Keratinocyte (primary cell): ENCODE measurements around the gene SNTG2. TPM values are rescaled to one million over a fixed set of nuclear protein-coding genes. Genes with fewer than 3 reads are reported as not detected.

Source experiments
- DNase-seq: peaks from one replicate; pipeline ENCODE4 v3.0.0-alpha.2; 2011; ENCODE audit warnings: low read depth, missing footprints, low spot score
- FAIRE-seq: peaks from 2 replicates; lab custom pipeline; 2011; peaks lifted over from hg19 to GRCh38; lab: Jason Lieb, UNC
- H2AFZ ChIP-seq: 2 replicates; pipeline ENCODE4 v1.6.0; 2012; ENCODE audit warnings: low read length, control low read depth, inconsistent platforms; ENCODE audit not compliant: control insufficient read depth
- H3K27ac ChIP-seq: 2 replicates; pipeline ENCODE4 v1.5.1; 2011; ENCODE audit warnings: low read length; ENCODE audit not compliant: control insufficient read depth, insufficient read depth
- H3K27me3 ChIP-seq: 3 replicates; pipeline ENCODE4 v1.6.0; 2011; ENCODE audit warnings: low read length; ENCODE audit not compliant: control insufficient read depth, insufficient read depth; ENCODE audit errors: extremely low read depth
- H3K36me3 ChIP-seq, 2 experiments: 2 replicates in 1 of 2; 3 replicates in 1 of 2; pipeline ENCODE4 v1.5.1; 2011; ENCODE audit warnings: low read length in 2 of 2, mild to moderate bottlenecking in 1 of 2; ENCODE audit not compliant: control insufficient read depth in 2 of 2, insufficient read depth in 2 of 2; ENCODE audit errors: extremely low read depth in 1 of 2
- H3K4me1 ChIP-seq: 3 replicates; pipeline ENCODE4 v1.5.1; 2011; ENCODE audit warnings: low read length; ENCODE audit not compliant: control insufficient read depth, insufficient read depth; ENCODE audit errors: extremely low read depth
- H3K4me2 ChIP-seq: 3 replicates; pipeline ENCODE4 v1.6.0; 2011; ENCODE audit warnings: low read depth, low read length; ENCODE audit not compliant: control insufficient read depth, insufficient read depth; ENCODE audit errors: extremely low read depth
- H3K4me3 ChIP-seq, 3 experiments: fragments of 200-600 bp in 1 of 3; sonication (generic) in 1 of 3; 2 replicates in 2 of 3; 3 replicates in 1 of 3; pipeline ENCODE4 v1.5.1; 2011 to 2016; ENCODE audit warnings: low read length in 3 of 3, mild to moderate bottlenecking in 3 of 3, control low read depth in 2 of 3, inconsistent platforms in 1 of 3, low read depth in 1 of 3, mixed read lengths in 1 of 3, mixed run types in 1 of 3, moderate library complexity in 1 of 3; ENCODE audit not compliant: control insufficient read depth in 2 of 3, insufficient read depth in 2 of 3; ENCODE audit errors: extremely low read depth in 1 of 3
- H3K79me2 ChIP-seq: 2 replicates; pipeline ENCODE4 v1.6.0; 2012; ENCODE audit warnings: low read length; ENCODE audit not compliant: control insufficient read depth, insufficient read depth
- H3K9ac ChIP-seq: 3 replicates; pipeline ENCODE4 v1.6.0; 2011; ENCODE audit warnings: low read length; ENCODE audit not compliant: control insufficient read depth, insufficient read depth; ENCODE audit errors: extremely low read depth
- H3K9me1 ChIP-seq: 3 replicates; pipeline ENCODE4 v1.6.0; 2011; ENCODE audit warnings: low read length; ENCODE audit not compliant: control insufficient read depth, insufficient read depth; ENCODE audit errors: extremely low read depth
- H3K9me3 ChIP-seq: 2 replicates; pipeline ENCODE4 v1.5.1; 2012; ENCODE audit warnings: low read depth, low read length; ENCODE audit not compliant: control insufficient read depth
- H4K20me1 ChIP-seq: 3 replicates; pipeline ENCODE4 v1.6.0; 2011; ENCODE audit warnings: low read length; ENCODE audit not compliant: control insufficient read depth, insufficient read depth; ENCODE audit errors: extremely low read depth
- EZH2 ChIP-seq: IDR thresholded peaks from one replicate; pipeline ENCODE4 v1.6.1; 2012; ENCODE audit warnings: inconsistent platforms, mild to moderate bottlenecking, low read length, moderate library complexity
- dilution Hi-C: fragments of 300-500 bp; cut with MboI; formaldehyde crosslinking; loops from one replicate; pipeline ENCODE4 v1.7.0; 2020; ENCODE audit warnings: low sequenced_read_pairs; ENCODE audit not compliant: extremely low pct_ligation_motif_present
- polyA plus RNA-seq, 5 experiments: library from polyadenylated mRNA; depleted of rRNA in 3 of 5; stranded (reverse) in 3 of 5; stranded (forward) in 1 of 5; unstranded in 1 of 5; fragments of >200 nt; gene quantifications; 1 replicate in 1 of 5; 2 replicates in 3 of 5; 3 replicates in 1 of 5; pipeline versions ENCODE4 v1.2.1 to v1.2.3, GENCODE V29; 2011 to 2012; ENCODE audit warnings: missing spikeins in 2 of 5, low read depth in 1 of 5, low replicate concordance in 1 of 5
- TF ChIP-seq, protein P1 (sequence below), 3 experiments: IDR thresholded peaks in 1 of 3; conservative IDR thresholded peaks in 1 of 3; optimal IDR thresholded peaks in 1 of 3; 2 replicates in 2 of 3; 3 replicates in 1 of 3; pipeline versions ENCODE3 to v1.5.1; 2011; ENCODE audit warnings: low read length in 3 of 3, mild to moderate bottlenecking in 3 of 3, moderate library complexity in 2 of 3, control low read depth in 1 of 3, inconsistent platforms in 1 of 3; ENCODE audit not compliant: insufficient read depth in 2 of 3; ENCODE audit errors: extremely low read depth in 1 of 3

Gene SNTG2
- polyA plus RNA-seq, 1 donor (not counting 4 experiments of a cell fraction or from before 2014, with no cell fraction given) = not detected

DNA sequence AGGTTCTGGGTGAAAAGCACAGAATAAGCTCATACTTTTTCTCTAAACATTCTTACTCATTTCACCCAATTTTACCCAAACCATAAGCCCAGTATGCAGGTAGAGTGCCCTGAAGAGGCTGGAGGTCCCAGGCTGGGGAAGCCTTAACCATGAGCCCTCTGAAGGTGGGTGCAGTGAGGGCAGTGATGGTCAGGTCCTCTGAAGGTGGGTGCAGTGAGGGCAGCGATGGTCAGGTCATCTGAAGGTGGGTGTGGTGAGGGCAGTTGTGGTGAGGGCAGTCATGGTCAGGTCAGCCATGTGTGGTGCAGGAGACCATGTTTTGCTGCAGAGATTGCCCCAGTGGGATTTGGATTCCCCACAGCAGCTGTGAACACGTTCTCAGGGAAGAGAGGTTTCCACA, 148.8 kb downstream of the SNTG2 start:
- H3K4me2 ChIP-seq = no peak overlapping the region
- no peaks in the 10 kb centered on the region for H3K27me3 ChIP-seq
- no peaks in the 10 kb centered on the region for H3K79me2 ChIP-seq
- no peak for TF ChIP-seq EZH2
- TF ChIP-seq, protein P1, sequence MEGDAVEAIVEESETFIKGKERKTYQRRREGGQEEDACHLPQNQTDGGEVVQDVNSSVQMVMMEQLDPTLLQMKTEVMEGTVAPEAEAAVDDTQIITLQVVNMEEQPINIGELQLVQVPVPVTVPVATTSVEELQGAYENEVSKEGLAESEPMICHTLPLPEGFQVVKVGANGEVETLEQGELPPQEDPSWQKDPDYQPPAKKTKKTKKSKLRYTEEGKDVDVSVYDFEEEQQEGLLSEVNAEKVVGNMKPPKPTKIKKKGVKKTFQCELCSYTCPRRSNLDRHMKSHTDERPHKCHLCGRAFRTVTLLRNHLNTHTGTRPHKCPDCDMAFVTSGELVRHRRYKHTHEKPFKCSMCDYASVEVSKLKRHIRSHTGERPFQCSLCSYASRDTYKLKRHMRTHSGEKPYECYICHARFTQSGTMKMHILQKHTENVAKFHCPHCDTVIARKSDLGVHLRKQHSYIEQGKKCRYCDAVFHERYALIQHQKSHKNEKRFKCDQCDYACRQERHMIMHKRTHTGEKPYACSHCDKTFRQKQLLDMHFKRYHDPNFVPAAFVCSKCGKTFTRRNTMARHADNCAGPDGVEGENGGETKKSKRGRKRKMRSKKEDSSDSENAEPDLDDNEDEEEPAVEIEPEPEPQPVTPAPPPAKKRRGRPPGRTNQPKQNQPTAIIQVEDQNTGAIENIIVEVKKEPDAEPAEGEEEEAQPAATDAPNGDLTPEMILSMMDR (optimal IDR thresholded peaks at IDR 0.05 in 1 of 3, IDR thresholded peaks at IDR 0.05 in 1 of 3, conservative IDR thresholded peaks at IDR 0.05 in 1 of 3; ENCODE audit: extremely low read depth in 1 of 3, insufficient read depth in 2 of 3, low read length in 3 of 3) = no peak
- no peaks in the 10 kb centered on the region for H3K36me3 ChIP-seq
- no peak overlapping the region for H2AFZ ChIP-seq
- H3K27ac ChIP-seq = no peak overlapping the region
- H3K4me3 ChIP-seq = no peak overlapping the region
- DNase-seq (no peak), FAIRE-seq (no peak)
- no peaks in the 10 kb centered on the region for H3K9me3 ChIP-seq
- dilution Hi-C loops = no loop called here
- H3K9me1 ChIP-seq = no peaks in the 10 kb centered on the region
- H3K9ac ChIP-seq = no peak overlapping the region
- no peaks in the 10 kb centered on the region for H4K20me1 ChIP-seq
- no peaks in the 10 kb centered on the region for H3K4me1 ChIP-seq

DNA sequence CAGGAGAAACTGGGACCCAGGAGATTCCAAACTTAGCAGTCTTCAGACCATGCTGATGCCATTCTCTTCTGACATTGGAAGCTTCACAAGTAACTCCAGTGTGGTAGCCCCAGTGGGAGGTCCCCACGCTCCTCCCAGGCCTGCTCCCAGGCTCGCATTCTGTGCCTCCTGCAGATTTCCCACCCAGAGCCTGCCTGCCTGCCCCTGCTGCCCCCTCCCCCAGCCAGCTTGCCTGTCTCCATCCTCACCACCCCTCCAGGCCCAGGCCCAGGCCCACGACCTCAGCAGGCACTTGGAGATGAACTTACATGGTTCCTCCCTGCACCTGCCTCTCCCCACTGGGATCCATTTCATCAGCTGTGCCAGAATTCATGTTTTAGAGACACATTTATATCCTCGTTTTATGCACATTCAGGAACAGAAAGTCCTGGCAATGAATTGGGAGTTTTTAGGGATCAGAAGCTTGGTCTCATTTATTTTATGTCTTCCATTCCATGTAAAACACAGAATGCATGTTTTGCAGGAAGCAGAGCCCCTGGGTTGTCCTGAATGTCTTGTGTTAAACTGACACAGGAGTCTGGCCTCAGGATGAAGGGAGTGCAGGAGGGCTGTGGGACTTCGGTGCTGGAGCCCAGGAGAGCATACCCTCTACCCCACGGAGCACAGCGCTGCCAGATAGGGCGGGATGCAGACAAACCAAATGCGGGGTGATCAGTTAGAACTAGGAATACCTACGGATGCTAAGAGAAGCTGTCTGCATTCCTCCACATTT, 150.5 kb downstream of the SNTG2 start:
- Histone ChIP-seq H3K9me3 (peaks cover 2% of the 10 kb centered on the region), H3K4me2 (no peak overlapping the region), H3K9me1 (no peaks in the 10 kb centered on the region), H3K4me1 (no peaks in the 10 kb centered on the region), H3K27me3 (no peaks in the 10 kb centered on the region), H3K9ac (no peak overlapping the region), H3K27ac (no peak overlapping the region), H2AFZ (no peak overlapping the region), H3K79me2 (no peaks in the 10 kb centered on the region), H3K36me3 (no peaks in the 10 kb centered on the region), H3K4me3 (no peak overlapping the region), H4K20me1 (no peaks in the 10 kb centered on the region)
- no peak for TF ChIP-seq EZH2
- TF ChIP-seq, protein P1 (optimal IDR thresholded peaks at IDR 0.05 in 1 of 3, IDR thresholded peaks at IDR 0.05 in 1 of 3, conservative IDR thresholded peaks at IDR 0.05 in 1 of 3; ENCODE audit: extremely low read depth in 1 of 3, insufficient read depth in 2 of 3, low read length in 3 of 3) = no peak
- no peak for DNase-seq
- dilution Hi-C loops = no loop called here
- no peak for FAIRE-seq
